KOPT-K1 (cell line): ENCODE results near the gene LARGE1.

ENCODE experiments used
- H3K27ac ChIP-seq: fragments of 200-600 bp; sonication (generic); 2 replicates; pipeline ENCODE4 v1.5.1; 2016; ENCODE audit warnings: antibody characterized with exemption, mild to moderate bottlenecking, low read depth, low read length; ENCODE audit not compliant: poor library complexity, severe bottlenecking
- H3K36me3 ChIP-seq: fragments of 200-600 bp; sonication (generic); 2 replicates; pipeline ENCODE4 v1.5.1; 2017; ENCODE audit warnings: antibody characterized with exemption, mild to moderate bottlenecking, low read length, moderate library complexity; ENCODE audit not compliant: insufficient read depth
- H3K9me3 ChIP-seq: fragments of 200-600 bp; sonication (generic); 2 replicates; pipeline ENCODE4 v1.5.1; 2017; ENCODE audit warnings: antibody characterized with exemption, low read length, mild to moderate bottlenecking; ENCODE audit not compliant: insufficient read depth, poor library complexity, severe bottlenecking

The LARGE1 gene

DNA sequence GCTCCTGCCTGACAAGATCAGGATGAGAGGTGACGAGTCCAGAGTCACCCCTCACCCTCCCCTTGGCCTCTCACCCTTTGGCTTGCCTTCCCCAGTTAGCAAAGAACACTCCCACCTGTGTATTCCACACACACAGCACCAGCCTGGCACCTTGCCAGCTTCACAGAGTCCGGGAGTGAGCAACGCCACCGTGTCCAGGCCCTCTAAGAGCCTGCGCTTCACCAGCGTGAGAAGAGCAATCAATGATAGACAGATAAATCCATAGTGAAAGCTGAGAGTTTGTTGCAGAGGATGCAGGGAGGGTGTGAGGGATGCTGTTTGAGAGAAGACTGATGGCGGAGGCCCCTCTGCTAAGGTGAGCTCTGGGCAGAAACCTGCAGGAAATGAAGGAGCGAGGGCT lies 404.5 kb downstream of the LARGE1 start:
- no peaks in the 10 kb centered on the region for H3K36me3 ChIP-seq
- no peak overlapping the region for H3K27ac ChIP-seq
- H3K9me3 ChIP-seq = no peaks in the 10 kb centered on the region

DNA sequence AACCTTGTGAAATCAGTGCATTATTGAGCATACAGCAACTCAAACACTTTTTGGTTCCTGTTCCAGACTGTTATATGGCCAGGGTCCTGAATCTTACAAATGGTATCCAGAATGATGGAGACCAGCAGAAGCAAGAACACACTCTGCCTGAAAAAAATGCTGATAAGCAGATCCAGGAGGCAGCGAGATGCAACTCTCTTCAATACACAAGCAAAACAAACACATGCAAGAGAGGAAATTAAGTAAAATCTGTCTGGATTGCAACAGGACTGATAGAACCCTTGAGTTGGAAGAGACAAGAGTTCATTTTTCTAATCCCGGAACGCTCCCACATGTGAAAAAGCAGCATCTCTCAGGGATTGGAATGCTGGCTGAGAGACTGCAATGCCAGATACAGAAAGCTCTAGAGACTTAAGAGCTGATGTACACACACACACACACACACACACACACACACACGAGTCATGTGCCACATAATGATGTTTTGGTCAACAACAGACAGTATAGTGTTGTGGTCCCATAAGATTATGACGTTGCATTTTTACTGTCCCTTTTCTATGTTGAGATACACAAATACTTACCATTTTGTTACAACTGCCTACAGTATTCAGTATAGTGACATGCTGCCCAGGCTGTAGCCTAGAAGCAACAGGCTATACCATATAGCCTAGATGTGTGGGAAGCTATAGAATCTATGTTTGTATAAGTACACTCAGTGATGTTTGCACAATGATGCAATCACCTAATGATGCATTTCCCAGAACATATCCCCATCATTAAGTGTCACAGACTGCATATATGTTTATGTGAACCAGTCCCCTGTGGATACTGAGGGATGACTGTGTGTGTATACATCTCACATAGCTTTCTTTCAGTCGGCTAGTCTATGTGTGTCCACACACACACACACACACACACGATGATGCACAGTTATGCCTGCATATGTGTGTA lies 406.6 kb downstream of the LARGE1 start:
- H3K36me3 ChIP-seq = no peaks in the 10 kb centered on the region
- no peak overlapping the region for H3K27ac ChIP-seq
- H3K9me3 ChIP-seq = no peaks in the 10 kb centered on the region

- H3K27ac ChIP-seq = no peak overlapping the region
- H3K36me3 ChIP-seq = no peaks in the 10 kb centered on the region
- H3K9me3 ChIP-seq = no peaks in the 10 kb centered on the region
Observed at GRCh38 chr22:33512908-33513307, 407.4 kb downstream of the LARGE1 start.

GRCh38 chr22:33510429-33510904 lies 409.8 kb downstream of the LARGE1 start:
- no peaks in the 10 kb centered on the region for H3K9me3 ChIP-seq
- H3K27ac ChIP-seq = no peak overlapping the region
- H3K36me3 ChIP-seq = no peaks in the 10 kb centered on the region

GRCh38 chr22:33504941-33505625 lies 415.2 kb downstream of the LARGE1 start:
- Histone ChIP-seq H3K27ac (no peak overlapping the region), H3K36me3 (no peaks in the 10 kb centered on the region), H3K9me3 (no peaks in the 10 kb centered on the region)

GRCh38 chr22:33496112-33496511 lies 424.2 kb downstream of the LARGE1 start:
- Histone ChIP-seq H3K9me3 (no peaks in the 10 kb centered on the region), H3K36me3 (no peaks in the 10 kb centered on the region), H3K27ac (no peak overlapping the region)

DNA sequence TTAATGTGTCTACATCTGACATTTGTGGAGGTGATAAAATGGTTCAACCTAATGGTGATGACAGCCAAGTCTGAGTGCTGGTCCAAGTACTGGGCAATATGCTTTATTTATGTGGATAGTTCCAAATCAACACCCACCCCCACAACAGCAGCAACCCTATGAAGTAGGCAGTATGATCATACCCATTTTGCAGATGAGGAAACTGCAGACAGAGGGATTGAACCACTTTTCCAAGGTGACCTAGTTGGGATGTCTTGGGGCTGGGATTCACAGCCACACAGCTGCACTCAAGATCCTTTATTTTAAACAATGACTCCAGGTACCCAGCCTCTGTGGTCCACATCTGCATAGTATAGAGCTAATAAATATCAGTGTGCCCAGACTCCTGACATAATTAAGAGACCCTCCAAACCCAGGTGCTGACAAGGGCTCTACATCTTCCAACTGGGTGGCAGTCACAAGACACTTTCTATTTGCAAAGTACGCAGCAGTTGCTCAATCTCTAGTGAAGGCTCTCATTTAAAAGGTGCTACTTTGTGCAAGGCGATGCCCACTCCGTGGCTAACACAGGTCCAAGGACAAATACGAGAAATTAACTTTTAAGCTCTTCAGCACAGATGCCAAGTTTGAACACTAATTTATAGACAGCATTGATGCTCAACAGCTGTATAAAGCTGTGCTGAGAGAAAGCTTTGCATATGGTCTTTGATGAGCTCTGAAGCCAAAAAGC lies 426.6 kb downstream of the LARGE1 start:
- Histone ChIP-seq H3K27ac (no peak overlapping the region), H3K36me3 (no peaks in the 10 kb centered on the region), H3K9me3 (no peaks in the 10 kb centered on the region)

GRCh38 chr22:33492210-33492651 lies 428.0 kb downstream of the LARGE1 start:
- Histone ChIP-seq H3K27ac (no peak overlapping the region), H3K9me3 (no peaks in the 10 kb centered on the region), H3K36me3 (no peaks in the 10 kb centered on the region)

DNA sequence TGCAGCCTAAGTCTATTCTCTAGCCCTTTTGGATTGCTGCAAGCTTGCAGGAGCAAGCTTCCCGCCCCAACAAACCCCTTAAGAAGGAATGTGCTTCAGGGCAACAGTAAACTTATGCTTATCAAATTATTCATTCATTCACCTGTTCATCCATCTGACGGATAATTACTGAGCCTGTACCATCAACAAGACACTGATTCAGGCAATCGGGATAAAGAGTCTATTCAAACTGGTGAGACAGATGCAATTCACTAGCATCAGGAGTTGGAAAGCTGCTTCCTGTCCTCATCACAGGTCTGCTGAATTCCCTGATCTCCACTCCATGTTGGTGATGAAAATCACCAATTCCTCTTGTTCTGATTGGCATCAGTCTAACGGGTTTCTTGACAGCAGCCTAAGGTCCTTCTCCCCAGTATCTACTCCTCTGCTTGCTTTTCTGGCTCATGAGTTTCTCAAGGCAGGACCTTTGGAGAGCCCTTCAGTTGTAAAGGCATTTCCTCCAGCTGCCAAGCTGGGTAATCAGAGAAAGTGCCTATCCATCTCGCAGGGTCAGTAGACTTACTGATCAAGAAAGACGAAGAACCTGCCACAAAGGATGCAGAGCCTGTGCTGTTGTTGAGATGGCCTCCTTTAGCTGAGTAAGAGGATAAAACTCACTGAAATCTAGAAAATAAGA lies 433.1 kb downstream of the LARGE1 start:
- Histone ChIP-seq H3K27ac (no peak overlapping the region), H3K36me3 (no peaks in the 10 kb centered on the region), H3K9me3 (no peaks in the 10 kb centered on the region)

DNA sequence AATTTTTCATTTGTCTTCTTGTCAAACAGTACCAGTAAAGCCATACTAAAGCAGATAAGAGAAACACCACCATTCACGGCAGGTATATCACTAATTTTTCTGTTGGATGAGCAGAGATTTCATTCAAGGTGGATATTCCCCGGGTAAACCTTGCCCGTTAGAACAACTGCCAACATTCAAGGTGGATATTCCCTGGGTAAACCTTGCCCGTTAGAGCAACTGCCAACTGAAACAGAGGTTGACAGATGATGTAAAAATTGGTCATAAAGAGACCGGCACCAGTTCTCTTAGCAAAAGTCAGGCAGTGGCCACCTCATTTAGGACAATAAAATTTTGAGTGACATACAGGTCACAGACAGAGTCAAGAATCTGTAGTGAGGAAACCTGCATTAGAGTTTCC lies 438.7 kb downstream of the LARGE1 start:
- Histone ChIP-seq H3K27ac (no peak overlapping the region), H3K9me3 (no peaks in the 10 kb centered on the region), H3K36me3 (no peaks in the 10 kb centered on the region)

GRCh38 chr22:33477120-33478111 lies 442.9 kb downstream of the LARGE1 start:
- Histone ChIP-seq H3K9me3 (no peaks in the 10 kb centered on the region), H3K27ac (no peak overlapping the region), H3K36me3 (no peaks in the 10 kb centered on the region)

GRCh38 chr22:33476716-33477115 lies 443.6 kb downstream of the LARGE1 start:
- H3K9me3 ChIP-seq = no peaks in the 10 kb centered on the region
- H3K27ac ChIP-seq = no peak overlapping the region
- H3K36me3 ChIP-seq = no peaks in the 10 kb centered on the region

GRCh38 chr22:33476206-33476605 lies 444.1 kb downstream of the LARGE1 start:
- Histone ChIP-seq H3K9me3 (no peaks in the 10 kb centered on the region), H3K27ac (no peak overlapping the region), H3K36me3 (no peaks in the 10 kb centered on the region)

- no peaks in the 10 kb centered on the region for H3K36me3 ChIP-seq
- H3K27ac ChIP-seq = no peak overlapping the region
- H3K9me3 ChIP-seq = no peaks in the 10 kb centered on the region
Observed at GRCh38 chr22:33474587-33474986, 445.7 kb downstream of the LARGE1 start.
